K562 (cell line): ENCODE measurements around the gene FXR1. TPM values are rescaled to one million over a fixed set of nuclear protein-coding genes. Genes with fewer than 3 reads are reported as not detected.
A peak's percentile ranks its signal among the peaks of the same experiment; 100 is the strongest.

Experiments used
- CEBPG ChIP-seq, 3 experiments: fragments of 200-800 bp in 1 of 3; sonication (Bioruptor generic) in 1 of 3; sonication (generic) in 1 of 3; formaldehyde crosslinking in 1 of 3; IDR thresholded peaks in 2 of 3; conservative IDR thresholded peaks in 1 of 3; 2 replicates each; pipeline versions ENCODE4 v1.6.1 to v1.8.0; 2016 to 2022; ENCODE audit warnings: missing compliant biosample characterization in 2 of 3, missing genetic modification characterization in 2 of 3, mild to moderate bottlenecking in 1 of 3, missing genetic modification reagents in 1 of 3
- ETV5 ChIP-seq: sonication (generic); formaldehyde crosslinking; IDR thresholded peaks from 2 replicates; pipeline ENCODE4 v1.4.0; 2020; ENCODE audit warnings: low read depth, mild to moderate bottlenecking, missing genetic modification reagents
- KDM4B ChIP-seq, 2 experiments: fragments of 450-650 bp in 1 of 2; sonication (generic) in 1 of 2; IDR thresholded peaks; 2 replicates each; pipeline ENCODE4 v1.6.1; 2016 to 2017; ENCODE audit warnings: borderline replicate concordance in 2 of 2, antibody characterized with exemption in 1 of 2, low read depth in 1 of 2, mild to moderate bottlenecking in 1 of 2
- MYC ChIP-seq, 2 experiments: fragments of 250-450 bp in 1 of 2; sonication (Bioruptor Pico) in 1 of 2; IDR thresholded peaks; 2 replicates each; pipeline versions ENCODE4 v1.5.1 to v1.6.1; 2012 to 2021; ENCODE audit warnings: low read depth in 2 of 2, borderline replicate concordance in 1 of 2, improper control_type of control experiment in 1 of 2, low read length in 1 of 2, mild to moderate bottlenecking in 1 of 2, moderate library complexity in 1 of 2
- NR4A1 ChIP-seq, 2 experiments: fragments of 250-450 bp in 1 of 2; fragments of 450-650 bp in 1 of 2; sonication (Bioruptor Pico) in 1 of 2; IDR thresholded peaks; 2 replicates each; pipeline versions ENCODE4 v1.4.0 to v1.6.1; 2016 to 2020; ENCODE audit warnings: mild to moderate bottlenecking in 2 of 2, missing compliant biosample characterization in 1 of 2, missing genetic modification characterization in 1 of 2, moderate library complexity in 1 of 2
- PTTG1 ChIP-seq: fragments of 450-650 bp; IDR thresholded peaks from 2 replicates; pipeline ENCODE4 v1.6.1; 2016; ENCODE audit warnings: low read depth, mild to moderate bottlenecking, missing genetic modification characterization, missing compliant biosample characterization
- RBFOX2 ChIP-seq: fragments of 200-400 bp; formaldehyde crosslinking; IDR thresholded peaks from 2 replicates; pipeline ENCODE4 v1.6.1; 2017; ENCODE audit warnings: low read depth, mild to moderate bottlenecking, low read length, moderate library complexity
- RCOR1 ChIP-seq, 2 experiments: IDR thresholded peaks; 2 replicates each; pipeline ENCODE4 v1.6.1; 2012; ENCODE audit warnings: low read depth in 2 of 2, low read length in 2 of 2, borderline replicate concordance in 1 of 2, improper control_type of control experiment in 1 of 2
- SIN3A ChIP-seq, 2 experiments: fragments of 150-350 bp in 1 of 2; IDR thresholded peaks; 2 replicates each; pipeline ENCODE4 v1.6.1; 2011 to 2016; ENCODE audit warnings: borderline replicate concordance in 2 of 2, low read depth in 2 of 2, low read length in 2 of 2, mild to moderate bottlenecking in 2 of 2, moderate library complexity in 2 of 2; ENCODE audit not compliant: control insufficient read depth in 1 of 2
- SIN3B ChIP-seq: fragments of 450-650 bp; IDR thresholded peaks from 2 replicates; pipeline ENCODE4 v1.6.1; 2017; ENCODE audit warnings: low read depth, mild to moderate bottlenecking, moderate library complexity
- polyA plus RNA-seq, 8 experiments: library from polyadenylated mRNA; depleted of rRNA in 4 of 8; stranded (reverse) in 5 of 8; unstranded in 3 of 8; fragments of >200 nt; fragmentation: Nextera tagmentation in 2 of 8; fragmentation: Illumina TruSeq in 1 of 8; extraction: Ambion mirVana in 2 of 8; extraction: Trizol in 1 of 8; gene quantifications; 2 replicates each; pipeline versions ENCODE4 v1.2.1 to v1.2.3, GENCODE V29; 2011 to 2014; ENCODE audit warnings: inconsistent platforms in 1 of 8, missing spikeins in 1 of 8
- total RNA-seq, 7 experiments: library from RNA; depleted of rRNA in 6 of 7; stranded (reverse); fragments of >200 nt in 6 of 7; fragmentation: Illumina TruSeq in 2 of 7; extraction: Trizol in 2 of 7; gene quantifications; 2 replicates each; pipeline versions ENCODE4 v1.2.1 to v1.2.3, GENCODE V29; 2011 to 2021; ENCODE audit warnings: low replicate concordance in 1 of 7
- TF ChIP-seq, protein P1 (sequence below): fragments of 450-650 bp; IDR thresholded peaks from 2 replicates; pipeline ENCODE4 v1.6.1; 2016; ENCODE audit warnings: borderline replicate concordance
- TF ChIP-seq, protein P2 (sequence below): fragments of 450-650 bp; IDR thresholded peaks from 2 replicates; pipeline ENCODE4 v1.6.1; 2017; ENCODE audit warnings: antibody characterized with exemption

The FXR1 gene
- total and polyA plus RNA-seq, 9 of the 15 experiments (the other 6 are each of a cell fraction or from before 2014, with no cell fraction given) = 59.4 to 177 (median 136) TPM

DNA sequence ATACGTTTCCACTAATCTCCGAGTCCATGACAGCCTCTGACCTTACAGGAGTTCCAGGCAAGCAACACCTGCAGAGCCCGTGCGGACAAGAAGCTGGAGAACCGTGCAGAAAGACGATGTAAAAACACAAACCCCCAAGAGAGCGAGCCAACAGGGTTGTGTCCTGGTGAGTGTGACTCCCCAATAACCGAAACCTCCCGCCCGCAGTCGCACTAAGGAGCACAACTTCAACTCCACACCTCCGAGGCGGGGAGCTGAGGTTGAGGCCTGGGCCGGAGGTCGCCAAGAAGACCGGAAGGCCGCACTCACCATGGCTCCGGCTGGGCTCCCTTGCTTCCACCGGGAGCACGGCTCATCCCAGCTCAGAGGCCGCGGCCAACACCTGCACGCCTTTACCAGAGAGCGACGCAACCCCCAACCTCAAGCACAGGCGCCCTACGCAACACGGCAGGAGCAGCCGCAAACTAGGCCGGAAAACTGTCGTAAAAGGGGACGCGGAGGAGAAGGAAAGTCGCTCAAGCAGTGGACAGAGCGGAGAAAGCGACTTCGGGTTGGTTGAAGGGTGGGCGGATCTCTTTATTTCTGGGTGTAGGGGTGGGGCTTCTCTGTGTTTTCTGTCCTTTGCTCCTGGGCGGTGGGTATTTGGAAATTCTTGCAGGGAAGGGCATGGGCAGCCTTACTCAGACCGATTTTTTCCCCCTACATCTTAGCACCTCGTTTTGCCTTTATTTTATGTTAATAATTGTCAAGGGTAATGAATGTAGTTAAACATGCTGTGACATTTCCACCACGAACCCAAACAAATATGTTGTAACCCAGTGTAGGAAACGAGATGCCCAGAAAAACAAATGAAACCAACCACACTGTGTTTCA lies 77.1 kb downstream of the FXR1 start, which contains the start of gene DNAJC19 (continued):
- TF ChIP-seq, protein P1, sequence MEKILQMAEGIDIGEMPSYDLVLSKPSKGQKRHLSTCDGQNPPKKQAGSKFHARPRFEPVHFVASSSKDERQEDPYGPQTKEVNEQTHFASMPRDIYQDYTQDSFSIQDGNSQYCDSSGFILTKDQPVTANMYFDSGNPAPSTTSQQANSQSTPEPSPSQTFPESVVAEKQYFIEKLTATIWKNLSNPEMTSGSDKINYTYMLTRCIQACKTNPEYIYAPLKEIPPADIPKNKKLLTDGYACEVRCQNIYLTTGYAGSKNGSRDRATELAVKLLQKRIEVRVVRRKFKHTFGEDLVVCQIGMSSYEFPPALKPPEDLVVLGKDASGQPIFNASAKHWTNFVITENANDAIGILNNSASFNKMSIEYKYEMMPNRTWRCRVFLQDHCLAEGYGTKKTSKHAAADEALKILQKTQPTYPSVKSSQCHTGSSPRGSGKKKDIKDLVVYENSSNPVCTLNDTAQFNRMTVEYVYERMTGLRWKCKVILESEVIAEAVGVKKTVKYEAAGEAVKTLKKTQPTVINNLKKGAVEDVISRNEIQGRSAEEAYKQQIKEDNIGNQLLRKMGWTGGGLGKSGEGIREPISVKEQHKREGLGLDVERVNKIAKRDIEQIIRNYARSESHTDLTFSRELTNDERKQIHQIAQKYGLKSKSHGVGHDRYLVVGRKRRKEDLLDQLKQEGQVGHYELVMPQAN = peak; percentile 74
- peak; percentile 62 for TF ChIP-seq CEBPG (CRISPR knock-in tag; IDR thresholded peaks at IDR 0.05)
- TF ChIP-seq CEBPG (tag; conservative IDR thresholded peaks at IDR 0.05 in 1 of 2, IDR thresholded peaks at IDR 0.05 in 1 of 2) = no peak
- TF ChIP-seq NR4A1 (CRISPR knock-in tag; IDR thresholded peaks at IDR 0.05) = 0 out of 2 replicates have a peak, but pooled peaks have one; percentile 73
- no peak for TF ChIP-seq NR4A1 (tag; IDR thresholded peaks at IDR 0.05)
- peak in 1 of 2 experiments; percentile 78; a peak in 1 of 4 replicates for TF ChIP-seq SIN3A (IDR thresholded peaks at IDR 0.05; ENCODE audit: borderline replicate concordance in 2 of 2, control insufficient read depth in 1 of 2, low read depth in 2 of 2, low read length in 2 of 2)
- peak; percentile 81 for TF ChIP-seq ETV5 (CRISPR knock-in tag)
- peak; percentile 76 for TF ChIP-seq SIN3B
- TF ChIP-seq, protein P2, sequence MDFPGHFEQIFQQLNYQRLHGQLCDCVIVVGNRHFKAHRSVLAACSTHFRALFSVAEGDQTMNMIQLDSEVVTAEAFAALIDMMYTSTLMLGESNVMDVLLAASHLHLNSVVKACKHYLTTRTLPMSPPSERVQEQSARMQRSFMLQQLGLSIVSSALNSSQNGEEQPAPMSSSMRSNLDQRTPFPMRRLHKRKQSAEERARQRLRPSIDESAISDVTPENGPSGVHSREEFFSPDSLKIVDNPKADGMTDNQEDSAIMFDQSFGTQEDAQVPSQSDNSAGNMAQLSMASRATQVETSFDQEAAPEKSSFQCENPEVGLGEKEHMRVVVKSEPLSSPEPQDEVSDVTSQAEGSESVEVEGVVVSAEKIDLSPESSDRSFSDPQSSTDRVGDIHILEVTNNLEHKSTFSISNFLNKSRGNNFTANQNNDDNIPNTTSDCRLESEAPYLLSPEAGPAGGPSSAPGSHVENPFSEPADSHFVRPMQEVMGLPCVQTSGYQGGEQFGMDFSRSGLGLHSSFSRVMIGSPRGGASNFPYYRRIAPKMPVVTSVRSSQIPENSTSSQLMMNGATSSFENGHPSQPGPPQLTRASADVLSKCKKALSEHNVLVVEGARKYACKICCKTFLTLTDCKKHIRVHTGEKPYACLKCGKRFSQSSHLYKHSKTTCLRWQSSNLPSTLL = no peak
- peak in 1 of 2 experiments; percentile 43; a peak in 1 of 4 replicates for TF ChIP-seq RCOR1 (IDR thresholded peaks at IDR 0.05; ENCODE audit: borderline replicate concordance in 1 of 2, low read depth in 2 of 2, low read length in 2 of 2)
- no peak for TF ChIP-seq PTTG1 (tag)
- TF ChIP-seq MYC (IDR thresholded peaks at IDR 0.05; ENCODE audit: low read depth, low read length) = peak; percentile 85; the same call in 1 of the 2 replicates
- no peak for TF ChIP-seq MYC (CRISPR knock-in tag; IDR thresholded peaks at IDR 0.05; ENCODE audit: borderline replicate concordance, low read depth)
- peak in 1 of 2 experiments; percentile 42; a peak in 1 of 4 replicates for TF ChIP-seq KDM4B (IDR thresholded peaks at IDR 0.05; ENCODE audit: borderline replicate concordance in 2 of 2, low read depth in 1 of 2)
- peak; percentile 93 for TF ChIP-seq RBFOX2
